HG03575 (cell line): ENCODE measurements around the gene LYPD4.
"Not testable (repeated sequence)": the region's sequence is repeated elsewhere in the genome, so short reads cannot be mapped to it uniquely, and the experiment has no call there.

Source experiments
- ATAC-seq: cut with Tn5 transposase; IDR thresholded peaks from one replicate; pipeline ENCODE4 v1.9.1; 2021; ENCODE audit not compliant: unreplicated experiment, insufficient number of reproducible peaks, low FRiP score; ENCODE audit errors: extremely low read depth

The LYPD4 gene

DNA sequence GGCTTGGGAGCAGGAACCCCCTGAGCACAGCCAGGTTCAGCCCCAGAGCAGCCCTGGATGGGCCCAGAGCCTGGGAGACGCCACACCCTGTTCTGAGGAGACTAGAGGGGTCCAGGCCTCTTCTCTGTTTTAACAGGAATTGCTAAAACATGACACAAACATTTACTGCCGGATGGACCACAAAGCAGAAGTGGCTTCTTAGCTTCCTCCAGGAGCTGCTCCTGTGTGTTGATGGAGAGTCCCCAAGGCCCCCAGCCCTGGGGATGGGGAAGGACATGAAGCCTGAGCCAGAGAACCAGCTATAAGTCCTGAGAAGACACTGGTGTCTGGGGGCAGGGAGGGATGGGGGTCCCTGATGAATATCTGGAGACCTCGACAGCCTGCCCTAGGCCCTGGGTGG is 33.4 kb downstream of the LYPD4 start:
- no peak for ATAC-seq

DNA sequence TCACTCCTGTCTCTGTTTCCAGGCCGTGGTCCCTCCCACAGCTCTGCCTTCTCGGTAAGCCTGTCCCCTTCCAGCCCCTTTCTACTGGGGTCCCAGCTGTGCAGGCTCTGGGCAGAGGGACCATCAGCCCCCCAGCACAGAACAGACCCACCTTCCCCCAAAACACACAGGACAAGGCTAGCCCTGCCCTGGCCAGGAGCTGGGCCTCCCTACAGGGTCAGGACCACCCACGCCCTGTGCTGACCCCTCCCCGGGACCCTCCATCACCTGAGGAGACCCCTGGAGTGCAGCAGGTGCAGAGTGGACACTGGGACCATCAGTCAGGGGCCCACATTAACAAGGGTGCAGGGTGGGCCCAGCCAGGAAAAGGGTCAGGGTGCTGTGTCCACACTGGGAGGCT is 34.2 kb downstream of the LYPD4 start:
- ATAC-seq: no peak

DNA sequence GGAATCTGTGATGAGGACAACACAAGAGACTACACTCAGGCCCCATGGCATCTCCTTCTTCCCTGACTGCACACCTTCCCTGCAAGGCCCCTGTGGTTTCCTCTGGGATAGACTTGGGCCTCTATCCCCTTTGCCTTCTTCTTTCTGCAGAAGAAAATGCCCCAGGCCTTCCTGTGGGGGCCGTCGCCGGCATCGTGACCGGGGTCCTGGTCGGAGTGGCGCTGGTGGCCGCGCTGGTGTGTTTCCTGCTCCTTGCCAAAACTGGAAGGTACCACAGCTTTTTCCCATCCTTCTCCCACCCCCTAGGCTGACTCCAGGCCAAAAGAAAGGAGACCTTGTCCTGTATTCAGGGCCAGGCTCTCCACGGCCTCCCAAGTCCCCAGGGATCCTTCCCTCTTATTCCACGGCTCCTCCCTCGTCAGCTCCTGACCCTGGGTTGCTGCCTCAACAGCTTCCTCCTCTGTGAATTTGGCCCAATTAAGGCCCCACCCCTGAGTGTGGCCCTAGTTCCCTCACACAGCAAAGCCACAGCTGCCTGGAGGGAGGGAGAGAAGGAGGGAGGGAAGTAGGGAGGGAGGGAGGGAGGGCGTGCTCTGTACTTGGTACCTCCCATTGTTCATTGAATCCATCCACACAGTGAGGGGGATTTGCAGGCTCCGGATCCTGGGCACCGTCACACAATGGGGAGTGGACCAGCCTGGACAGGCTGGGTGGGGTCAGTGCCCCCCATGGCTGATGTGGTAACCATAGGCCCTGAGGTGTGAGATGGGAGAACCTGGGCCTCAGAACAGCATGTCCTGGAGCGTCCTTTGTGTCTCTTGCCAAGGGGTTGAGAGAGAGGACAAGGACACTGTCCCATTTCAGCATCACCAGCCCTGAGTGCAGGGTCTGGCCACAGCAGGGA is 35.6 kb downstream of the LYPD4 start:
- no peak for ATAC-seq

DNA sequence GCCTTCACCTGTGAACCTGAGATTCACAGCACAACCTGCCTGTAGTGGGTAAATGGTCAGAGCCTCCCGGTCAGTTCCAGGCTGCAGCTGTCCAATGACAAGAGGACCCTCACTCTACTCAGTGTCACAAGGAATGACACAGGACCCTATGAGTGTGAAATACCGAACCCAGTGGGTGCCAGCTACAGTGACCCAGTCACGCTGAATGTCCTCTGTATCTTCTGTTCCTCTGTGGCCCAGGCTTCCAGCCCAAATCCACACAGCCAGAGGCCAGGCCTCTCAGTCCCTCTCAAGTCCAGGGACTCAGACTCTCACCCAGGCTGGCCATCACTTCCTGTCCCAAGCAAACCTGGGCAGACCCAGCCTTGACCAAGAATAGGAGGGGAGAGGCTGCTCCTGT is 37.3 kb downstream of the LYPD4 start:
- ATAC-seq: no peak

DNA sequence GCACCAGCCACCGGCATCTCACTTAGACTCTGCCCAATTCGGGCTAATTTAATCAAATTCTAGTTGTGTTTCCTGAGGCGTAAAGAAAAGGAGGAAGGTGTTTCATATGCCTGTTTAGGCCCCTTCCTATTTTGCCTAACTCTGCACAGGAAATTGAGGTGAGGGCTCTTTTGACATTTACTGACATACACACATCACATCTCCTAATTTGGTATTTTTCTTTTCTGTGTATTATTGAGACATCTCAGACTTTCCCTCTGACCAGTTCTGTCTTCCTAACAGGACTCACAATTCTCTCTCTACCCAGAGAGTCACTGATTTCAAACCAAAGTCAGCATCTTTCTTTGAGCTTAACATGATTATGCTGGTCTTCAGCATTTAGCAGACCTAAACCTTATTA is 40.1 kb downstream of the LYPD4 start:
- no peak for ATAC-seq

DNA sequence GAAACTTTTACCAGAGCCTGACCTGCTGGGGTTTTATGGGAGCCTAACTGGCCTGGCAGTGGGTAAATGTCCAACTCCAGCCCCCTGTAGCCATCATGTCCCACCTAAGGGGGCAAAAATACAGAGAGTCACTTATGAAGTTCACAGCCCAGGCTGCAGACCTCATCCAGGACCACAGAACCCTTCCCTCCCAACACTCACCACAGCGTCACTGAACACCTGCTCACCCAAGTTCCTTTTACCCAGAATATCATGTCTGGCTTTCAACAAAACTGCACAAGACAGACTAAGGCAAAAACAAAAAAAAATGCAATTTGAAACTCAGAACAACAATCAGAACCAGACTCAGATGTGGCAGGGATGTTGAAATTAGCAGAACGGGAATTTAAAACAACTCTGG is 41.7 kb downstream of the LYPD4 start:
- no peak for ATAC-seq

DNA sequence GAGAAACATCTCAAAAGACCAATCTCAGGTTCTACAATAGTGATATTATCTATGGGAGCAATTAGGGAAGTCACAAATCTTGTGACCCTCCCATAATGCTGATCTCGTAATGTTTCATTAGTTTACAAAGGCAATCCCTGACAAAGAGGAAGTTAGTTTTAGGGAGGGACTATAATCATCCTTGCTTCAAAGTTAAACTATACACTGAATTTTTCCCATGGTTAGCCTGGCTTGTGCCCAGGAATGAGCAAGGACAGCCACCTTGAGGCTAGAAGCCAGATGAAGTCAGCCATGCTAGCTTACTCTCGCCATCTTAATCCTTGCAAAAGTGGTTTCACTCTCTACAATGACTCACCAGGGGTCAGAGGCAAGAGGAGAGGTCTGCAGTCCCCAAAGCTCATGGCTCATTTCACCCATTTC is 42.7 kb downstream of the LYPD4 start:
- no peak for ATAC-seq

DNA sequence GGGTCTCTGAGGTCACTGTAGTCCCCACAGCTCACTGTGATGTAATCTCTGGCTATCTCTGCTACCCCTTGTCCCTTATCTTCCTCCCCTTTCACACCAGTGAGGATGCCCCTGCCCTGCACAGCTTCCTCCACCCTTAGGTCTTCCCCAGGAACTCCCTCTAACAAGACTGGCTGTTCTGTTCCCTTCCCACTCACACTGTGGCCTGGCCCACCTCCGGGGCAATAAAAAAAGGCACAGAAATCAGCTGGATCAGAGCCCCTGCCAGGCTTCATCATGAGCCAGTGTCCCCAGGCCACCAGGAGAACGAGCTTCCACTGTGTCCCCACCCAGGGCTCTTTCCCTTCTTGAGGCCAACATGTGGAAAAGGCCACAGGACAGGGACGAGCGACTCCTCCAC is 43.5 kb downstream of the LYPD4 start:
- ATAC-seq: no peak

DNA sequence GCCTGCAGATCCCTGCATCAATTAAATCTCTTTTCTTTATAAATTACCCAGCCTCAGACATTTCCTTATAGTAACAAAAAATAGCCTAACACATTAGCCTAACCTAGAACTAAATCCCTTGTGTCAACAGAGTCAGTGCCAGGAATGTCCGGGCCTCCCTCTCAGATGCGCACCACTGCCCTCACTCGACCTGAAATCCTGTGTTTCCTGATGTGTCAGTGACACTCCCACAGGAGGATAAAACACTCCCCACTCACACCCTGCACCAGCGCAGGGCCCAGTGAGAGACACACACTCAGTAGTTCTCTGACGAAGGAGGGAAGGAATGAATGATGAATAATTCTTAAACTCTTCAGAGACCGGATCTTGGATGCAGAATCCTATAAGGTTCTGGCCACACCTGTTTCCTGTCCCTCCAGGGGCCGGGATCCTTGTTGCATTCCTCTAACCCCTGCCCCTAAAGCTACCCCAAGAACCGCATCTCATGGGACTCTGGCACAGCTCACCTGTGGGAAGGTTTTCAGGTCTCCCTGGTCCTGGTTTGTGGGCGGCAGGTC is 45.0 kb downstream of the LYPD4 start:
- no peak for ATAC-seq

DNA sequence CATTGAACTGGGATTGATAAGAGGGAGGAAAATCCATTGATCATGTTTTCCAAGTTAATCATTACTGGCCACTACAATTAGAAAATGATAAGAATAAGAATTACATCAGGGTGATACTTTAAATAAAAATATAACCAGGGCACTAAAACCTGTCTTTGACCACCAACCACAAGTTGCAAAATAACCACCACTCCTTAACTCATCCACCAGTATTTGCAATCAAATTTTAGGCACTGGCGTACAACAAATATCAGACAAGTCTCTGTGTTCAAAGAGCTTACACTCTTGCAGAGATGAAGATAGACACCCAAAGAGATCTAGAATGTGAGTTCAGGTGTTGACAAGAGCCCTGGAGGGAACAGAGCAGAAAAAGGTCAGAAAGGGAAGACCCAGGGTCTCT is 47.6 kb downstream of the LYPD4 start:
- no peak for ATAC-seq

DNA sequence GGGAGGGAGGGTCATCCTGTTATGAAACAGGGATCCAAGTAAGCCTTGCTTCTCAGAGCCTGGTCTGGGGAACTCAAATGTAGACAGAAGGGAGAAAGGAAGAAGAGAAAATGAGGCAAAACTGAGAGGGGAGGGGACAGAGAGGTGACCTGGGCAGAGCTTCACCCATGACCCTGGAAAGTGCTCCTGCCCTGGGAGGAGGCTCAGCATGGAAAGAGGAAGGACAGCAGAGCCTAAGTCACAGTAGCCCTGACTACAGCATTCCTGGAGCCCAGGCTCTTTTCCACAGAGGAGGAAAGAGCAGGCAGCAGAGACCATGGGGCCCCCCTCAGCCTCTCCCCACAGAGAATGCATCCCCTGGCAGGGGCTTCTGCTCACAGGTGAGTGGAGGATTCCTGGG is 48.1 kb downstream of the LYPD4 start, which contains the start of gene CEACAM3:
Gene CEACAM3, plus strand, starts transcription at position 226 of the 400 bp plus-strand sequence. Its CDS starts 91 bp downstream, at position 317.
- ATAC-seq: no peak

DNA sequence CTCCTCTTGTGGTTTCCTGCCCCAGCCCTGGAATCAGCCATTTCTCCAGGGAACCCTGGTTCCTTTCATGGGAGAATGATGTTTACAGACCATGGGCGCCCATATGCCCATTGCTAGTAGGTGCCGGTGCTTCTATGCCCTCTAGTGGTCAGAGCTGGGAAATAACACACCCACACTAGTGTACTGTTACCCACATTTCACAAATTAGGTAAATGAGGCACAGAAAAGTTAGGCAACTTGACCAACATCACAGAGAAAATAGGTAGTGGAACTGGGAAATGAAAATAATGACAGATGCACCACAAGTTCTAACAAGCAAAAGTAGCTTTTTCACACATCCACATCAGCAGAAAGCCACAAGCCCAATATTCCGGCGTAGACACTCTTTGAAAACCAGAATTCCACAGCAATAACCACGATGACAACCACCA is 49.4 kb downstream of the LYPD4 start:
- no peak for ATAC-seq

DNA sequence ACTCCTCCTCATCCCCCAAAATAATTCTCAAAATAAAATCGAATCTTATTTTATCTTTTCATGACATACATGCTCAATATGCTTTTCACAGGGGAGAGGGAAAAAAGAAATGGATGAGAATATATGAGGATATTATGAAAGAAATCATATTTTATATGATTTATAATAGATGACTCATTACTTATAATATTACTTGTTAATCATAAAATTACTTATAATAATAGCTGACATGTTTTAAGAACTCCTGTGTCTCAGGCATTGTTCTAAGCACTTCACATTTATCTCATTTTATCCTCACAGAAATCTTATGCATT is 51.1 kb downstream of the LYPD4 start:
- no peak for ATAC-seq

DNA sequence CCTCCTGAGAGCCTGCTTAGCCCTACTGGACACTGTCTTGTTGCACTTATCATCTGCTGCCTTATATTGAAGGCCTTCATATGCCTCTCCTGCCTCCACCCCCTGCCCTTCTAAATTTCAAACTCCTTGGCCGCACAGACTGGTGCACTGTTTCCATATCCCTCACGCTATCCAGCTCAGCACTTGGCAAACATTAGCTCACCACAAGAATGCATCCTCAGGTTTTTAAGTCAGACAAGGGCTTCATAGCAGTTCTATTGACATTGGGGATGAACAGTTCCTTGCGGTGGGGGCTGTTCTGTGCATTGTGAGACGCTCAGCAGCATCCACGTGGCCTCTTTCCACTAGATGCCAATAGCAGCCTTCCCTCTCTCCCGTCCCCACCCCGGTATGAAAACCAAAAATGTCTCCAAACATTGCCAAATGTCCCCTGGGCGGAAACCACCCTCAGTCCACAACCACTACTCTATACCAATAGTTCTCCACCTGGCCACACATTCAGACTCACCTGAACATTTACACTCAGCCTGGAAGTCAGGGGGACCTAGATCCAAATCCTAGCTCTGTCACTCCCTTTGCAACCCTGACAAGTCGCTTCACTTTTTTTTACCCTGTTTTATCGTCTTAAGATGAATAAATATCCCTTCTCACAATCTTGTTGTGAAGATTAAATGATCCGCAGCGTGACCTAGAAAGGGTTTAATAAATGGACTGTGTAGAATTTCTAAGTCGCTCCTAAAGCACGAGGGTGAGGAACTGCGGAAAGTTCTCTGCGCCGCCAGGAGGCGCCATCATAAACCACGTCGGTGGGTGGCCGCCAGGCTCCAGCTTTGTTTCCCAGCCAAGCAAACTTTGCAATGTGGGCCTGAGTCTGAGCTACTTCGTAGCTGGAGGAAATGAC is 51.7 kb downstream of the LYPD4 start:
- ATAC-seq: no peak

DNA sequence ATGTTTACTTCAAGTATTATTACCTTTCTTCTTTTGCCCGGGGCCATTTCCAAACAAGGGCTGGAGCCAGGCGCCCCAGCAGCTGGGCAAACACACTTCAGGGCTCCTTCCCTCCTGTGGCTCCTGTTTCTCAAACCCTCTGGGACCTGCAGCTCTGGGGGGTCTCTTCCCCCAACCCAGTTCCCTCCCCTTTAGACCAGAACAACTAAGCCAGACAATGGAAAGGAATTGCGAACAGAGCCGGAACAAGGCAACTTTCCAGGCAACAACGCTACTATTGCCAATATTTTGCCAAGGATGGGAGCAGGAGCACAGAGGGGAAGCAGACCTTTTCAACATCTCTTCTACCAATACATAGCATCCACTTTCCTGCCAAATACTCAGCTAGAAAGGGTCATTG is 55.4 kb downstream of the LYPD4 start:
- not testable (repeated sequence) for ATAC-seq

DNA sequence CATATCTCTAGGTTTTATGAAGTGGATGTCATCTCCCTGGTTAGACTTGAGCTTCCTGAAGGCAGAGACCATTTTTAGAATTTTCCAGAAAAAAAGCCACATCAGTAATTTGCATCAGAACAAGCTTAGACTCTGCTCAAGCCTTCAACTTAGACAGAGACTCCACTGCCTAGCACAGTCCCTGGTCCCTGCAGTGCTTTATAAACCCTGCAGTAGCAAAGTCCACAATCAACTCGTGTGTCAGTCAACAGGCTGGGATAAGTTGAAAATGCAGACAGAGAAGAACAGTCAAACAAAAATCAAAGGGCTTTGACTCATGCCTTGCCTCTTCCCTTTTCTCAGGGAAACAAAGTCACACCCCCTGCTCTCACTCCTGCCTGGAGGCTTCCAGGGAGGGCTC is 56.0 kb downstream of the LYPD4 start:
- not testable (repeated sequence) for ATAC-seq
